Measurements from ENCODE around the gene PI4KB.
"Not testable (repeated sequence)": the region's sequence is repeated elsewhere in the genome, so short reads cannot be mapped to it uniquely, and the experiment has no call there.

GRCh38 chr1:151275341-151275740 is 51.9 kb downstream of the PI4KB start:
- TF ChIP-seq CTCF (optimal IDR thresholded peaks at IDR 0.05 in 1 of 3, IDR thresholded peaks at IDR 0.05 in 1 of 3, conservative IDR thresholded peaks at IDR 0.05 in 1 of 3; ENCODE audit: extremely low read depth in 1 of 3, insufficient read depth in 2 of 3, low read length in 3 of 3); EZH2 (IDR thresholded peaks at IDR 0.05; ENCODE audit: low read length): not testable (repeated sequence)

All from keratinocyte (primary cell).